OCI-LY3 (cell line): ENCODE data around the gene SLC8A2.
A peak's percentile ranks its signal among the peaks of the same experiment; 100 is the strongest.

Source experiments
- H2AFZ ChIP-seq: fragments of 200-600, 300-600 bp; shearing (Covaris generic); 2 replicates; pipeline ENCODE4 v1.6.0; 2014; ENCODE audit warnings: antibody characterized with exemption, low read depth, low read length
- H3K27ac ChIP-seq: fragments of 200-600, 300-600 bp; sonication (generic); 2 replicates; pipeline ENCODE4 v1.5.1; 2014; ENCODE audit warnings: mild to moderate bottlenecking, low read length, moderate library complexity, mixed read lengths
- H3K27me3 ChIP-seq: fragments of 200-600, 300-600 bp; sonication (generic); 2 replicates; pipeline ENCODE4 v1.6.1; 2014; ENCODE audit warnings: low read depth, low read length, mixed read lengths
- H3K36me3 ChIP-seq: fragments of 200-600, 300-600 bp; sonication (generic); replicated peaks from 2 replicates; pipeline ENCODE3; 2014; ENCODE audit warnings: low read depth, low read length, mixed read lengths
- H3K4me1 ChIP-seq: fragments of 300-600, 200-600 bp; sonication (generic); 2 replicates; pipeline ENCODE4 v1.6.1; 2014; ENCODE audit warnings: low read length, mixed read lengths
- H3K4me2 ChIP-seq: fragments of 200-600, 300-600 bp; sonication (generic); 2 replicates; pipeline ENCODE4 v1.6.1; 2014; ENCODE audit warnings: low read length, mixed read lengths
- H3K4me3 ChIP-seq: fragments of 300-600, 200-600 bp; sonication (generic); 2 replicates; pipeline ENCODE4 v1.5.1; 2014; ENCODE audit warnings: antibody characterized with exemption, mild to moderate bottlenecking, low read length, moderate library complexity
- H3K79me2 ChIP-seq: fragments of 300-600, 200-600 bp; shearing (Covaris generic); 2 replicates; pipeline ENCODE4 v1.6.1; 2014; ENCODE audit warnings: mild to moderate bottlenecking, low read length, mixed read lengths
- H3K9ac ChIP-seq: fragments of 300-600, 200-600 bp; shearing (Covaris generic); 2 replicates; pipeline ENCODE4 v1.6.0; 2014; ENCODE audit warnings: mild to moderate bottlenecking, low read length, moderate library complexity
- H3K9me3 ChIP-seq: fragments of 200-600, 300-600 bp; shearing (Covaris generic); 2 replicates; pipeline ENCODE4 v1.6.1; 2014; ENCODE audit warnings: low read length, mixed read lengths; ENCODE audit not compliant: insufficient read depth
- H4K20me1 ChIP-seq: fragments of 200-600, 300-600 bp; sonication (generic); 2 replicates; pipeline ENCODE4 v1.6.1; 2016; ENCODE audit warnings: low read length, mixed read lengths; ENCODE audit not compliant: insufficient read depth
- CTCF ChIP-seq: fragments of 200-600, 300-600 bp; sonication (generic); IDR thresholded peaks from 2 replicates; pipeline ENCODE4 v1.5.1; 2014; ENCODE audit warnings: antibody characterized with exemption, low read length, low read depth
- EZH2phosphoT487 ChIP-seq: fragments of 200-600 bp; shearing (Covaris generic); IDR thresholded peaks from 2 replicates; pipeline ENCODE4 v1.6.1; 2018; ENCODE audit warnings: antibody characterized with exemption, mixed run types, low read depth

SLC8A2 gene

GRCh38 chr19:47427241-47428176 lies 44.2 kb downstream of the SLC8A2 start:
- H3K4me2 ChIP-seq = peak overlapping the region; percentile 99
- H3K9me3 ChIP-seq = no peaks in the 10 kb centered on the region
- no peaks in the 10 kb centered on the region for H3K79me2 ChIP-seq
- TF ChIP-seq CTCF (peak; percentile 90), EZH2phosphoT487 (no peak)
- peaks cover 16% of the 10 kb centered on the region for H3K27me3 ChIP-seq
- H3K36me3 ChIP-seq = no peaks in the 10 kb centered on the region
- H4K20me1 ChIP-seq = no peaks in the 10 kb centered on the region
- H3K4me3 ChIP-seq = peak overlapping the region; percentile 76
- H3K4me1 ChIP-seq = peaks cover 15% of the 10 kb centered on the region
- peak overlapping the region; percentile 8; the same call in 1 of the 2 replicates for H2AFZ ChIP-seq
- no peak overlapping the region for H3K27ac ChIP-seq
- H3K9ac ChIP-seq = peak overlapping the region; percentile 5; the same call in 1 of the 2 replicates

GRCh38 chr19:47423203-47423882 lies 48.4 kb downstream of the SLC8A2 start:
- Histone ChIP-seq H2AFZ (no peak overlapping the region), H3K9me3 (no peaks in the 10 kb centered on the region), H3K79me2 (no peaks in the 10 kb centered on the region), H3K4me3 (no peak overlapping the region), H3K4me2 (no peak overlapping the region), H4K20me1 (no peaks in the 10 kb centered on the region), H3K36me3 (no peaks in the 10 kb centered on the region), H3K4me1 (peaks cover 6% of the 10 kb centered on the region), H3K9ac (no peak overlapping the region), H3K27ac (no peak overlapping the region), H3K27me3 (peaks cover 44% of the 10 kb centered on the region)
- no peak for TF ChIP-seq EZH2phosphoT487
- no peak for TF ChIP-seq CTCF

DNA sequence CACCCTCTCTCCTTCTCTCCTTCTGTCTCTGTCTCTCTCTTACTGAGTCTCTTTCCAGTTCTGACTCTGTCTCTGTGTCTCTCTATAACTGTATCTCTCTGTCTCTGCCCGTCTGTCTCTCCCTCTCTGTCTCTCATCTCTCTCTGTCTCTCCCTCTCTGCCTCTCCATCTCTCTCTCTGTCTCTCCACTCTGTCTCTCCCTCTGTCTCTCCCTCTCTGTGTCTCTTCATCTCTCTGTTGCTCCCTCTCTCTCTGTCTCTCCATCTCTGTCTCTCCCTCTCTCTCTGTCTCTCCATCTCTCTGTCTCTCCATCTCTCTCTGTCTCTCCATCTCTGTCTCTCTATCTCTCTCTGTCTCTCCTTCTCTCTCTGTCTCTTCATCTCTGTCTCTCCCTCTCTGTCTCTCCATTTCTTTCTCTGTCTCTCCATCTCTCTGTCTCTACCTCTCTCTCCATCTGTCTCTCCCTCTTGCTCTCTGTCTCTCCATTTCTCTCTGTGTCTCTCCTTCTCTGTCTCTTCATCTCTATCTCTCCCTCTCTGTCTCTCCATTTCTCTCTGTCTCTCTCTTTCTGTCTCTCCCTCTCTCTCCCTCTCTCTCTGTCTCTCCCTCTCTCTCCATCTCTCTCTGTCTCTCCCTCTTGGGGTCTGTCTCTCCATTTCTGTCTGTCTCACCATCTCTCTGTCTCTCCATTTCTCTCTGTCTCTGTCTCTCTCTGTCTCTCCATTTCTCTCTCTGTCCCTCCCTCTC lies 49.1 kb downstream of the SLC8A2 start:
- peaks cover 52% of the 10 kb centered on the region for H3K27me3 ChIP-seq
- peaks cover 3% of the 10 kb centered on the region for H3K4me1 ChIP-seq
- H3K4me3 ChIP-seq = no peak overlapping the region
- no peak overlapping the region for H3K9ac ChIP-seq
- H3K9me3 ChIP-seq = no peaks in the 10 kb centered on the region
- H4K20me1 ChIP-seq = 0 out of 2 replicates have a peak, but pooled peaks cover 4% of the 10 kb centered on the region
- H3K36me3 ChIP-seq = no peaks in the 10 kb centered on the region
- H3K79me2 ChIP-seq = no peaks in the 10 kb centered on the region
- H3K4me2 ChIP-seq = no peak overlapping the region
- TF ChIP-seq EZH2phosphoT487 (no peak), CTCF (no peak)
- no peak overlapping the region for H2AFZ ChIP-seq
- H3K27ac ChIP-seq = no peak overlapping the region
